ENCODE measurements around the gene HEPHL1.
"Not testable (repeated sequence)": the region's sequence is repeated elsewhere in the genome, so short reads cannot be mapped to it uniquely, and the experiment has no call there.

The HEPHL1 gene

GRCh38 chr11:94117197-94117574, 96.0 kb downstream of the HEPHL1 start:
- Histone ChIP-seq H3F3A (ENCODE audit: insufficient read depth) (no peaks in the 10 kb centered on the region), H2AFZ (ENCODE audit: low read depth, low read length, severe bottlenecking) (no peak overlapping the region), H3K27me3 (ENCODE audit: low read length) (no peaks in the 10 kb centered on the region), H3K4me2 (ENCODE audit: low read depth, low read length, poor library complexity, severe bottlenecking) (no peak overlapping the region), H3K36me3 (ENCODE audit: low read length) (no peaks in the 10 kb centered on the region), H3K9me3 (ENCODE audit: insufficient read depth, low read length) (no peaks in the 10 kb centered on the region), H3K79me2 (ENCODE audit: insufficient read depth, low read length) (no peaks in the 10 kb centered on the region), H3K9ac (ENCODE audit: low read length) (no peak overlapping the region), H3K27ac (ENCODE audit: low read depth, low read length) (no peak overlapping the region), H3K9me2 (replicated peaks; ENCODE audit: insufficient read depth, low read length) (no peaks in the 10 kb centered on the region), H3K4me3 (ENCODE audit: insufficient read depth, low read length, poor library complexity, severe bottlenecking) (no peak overlapping the region), H4K20me1 (ENCODE audit: low read depth, low read length) (no peaks in the 10 kb centered on the region)
- TF ChIP-seq CTCF (IDR thresholded peaks at IDR 0.05; ENCODE audit: insufficient read depth, low read length, poor library complexity, severe bottlenecking) = no peak
- TF ChIP-seq EZH2phosphoT487 (conservative IDR thresholded peaks at IDR 0.05; ENCODE audit: low read length) = no peak

- H3K9me3 ChIP-seq (ENCODE audit: insufficient read depth, low read length) = no peaks in the 10 kb centered on the region
- H3K27me3 ChIP-seq (ENCODE audit: low read length) = no peaks in the 10 kb centered on the region
- TF ChIP-seq EZH2phosphoT487 (conservative IDR thresholded peaks at IDR 0.05; ENCODE audit: low read length) (no peak), CTCF (IDR thresholded peaks at IDR 0.05; ENCODE audit: insufficient read depth, low read length, poor library complexity, severe bottlenecking) (no peak)
- H3K9ac ChIP-seq (ENCODE audit: low read length) = no peak overlapping the region
- H3K9me2 ChIP-seq (replicated peaks; ENCODE audit: insufficient read depth, low read length) = no peaks in the 10 kb centered on the region
- H4K20me1 ChIP-seq (ENCODE audit: low read depth, low read length) = no peaks in the 10 kb centered on the region
- H3K4me2 ChIP-seq (ENCODE audit: low read depth, low read length, poor library complexity, severe bottlenecking) = no peak overlapping the region
- no peak overlapping the region for H2AFZ ChIP-seq (ENCODE audit: low read depth, low read length, severe bottlenecking)
- no peak overlapping the region for H3K4me3 ChIP-seq (ENCODE audit: insufficient read depth, low read length, poor library complexity, severe bottlenecking)
- H3K79me2 ChIP-seq (ENCODE audit: insufficient read depth, low read length) = no peaks in the 10 kb centered on the region
- H3F3A ChIP-seq (ENCODE audit: insufficient read depth) = no peaks in the 10 kb centered on the region
- H3K27ac ChIP-seq (ENCODE audit: low read depth, low read length) = no peak overlapping the region
- no peaks in the 10 kb centered on the region for H3K36me3 ChIP-seq (ENCODE audit: low read length)
Measured at GRCh38 chr11:94117871-94118270, 96.7 kb downstream of the HEPHL1 start.

- H3K27ac ChIP-seq (ENCODE audit: low read depth, low read length); H2AFZ ChIP-seq (ENCODE audit: low read depth, low read length, severe bottlenecking); H3K36me3 ChIP-seq (ENCODE audit: low read length): not testable (repeated sequence)
Measured at GRCh38 chr11:94119676-94120075, 98.5 kb downstream of the HEPHL1 start.

GRCh38 chr11:94120516-94120915, 99.4 kb downstream of the HEPHL1 start:
- H3K27me3 ChIP-seq (ENCODE audit: low read length); H3F3A ChIP-seq (ENCODE audit: insufficient read depth); H4K20me1 ChIP-seq (ENCODE audit: low read depth, low read length); H3K4me3 ChIP-seq (ENCODE audit: insufficient read depth, low read length, poor library complexity, severe bottlenecking); H2AFZ ChIP-seq (ENCODE audit: low read depth, low read length, severe bottlenecking); H3K4me2 ChIP-seq (ENCODE audit: low read depth, low read length, poor library complexity, severe bottlenecking); H3K9me2 ChIP-seq (replicated peaks; ENCODE audit: insufficient read depth, low read length); H3K9ac ChIP-seq (ENCODE audit: low read length); H3K9me3 ChIP-seq (ENCODE audit: insufficient read depth, low read length); H3K27ac ChIP-seq (ENCODE audit: low read depth, low read length); H3K36me3 ChIP-seq (ENCODE audit: low read length); H3K79me2 ChIP-seq (ENCODE audit: insufficient read depth, low read length): not testable (repeated sequence)

More at GRCh38 chr11:94119676-94120075, 98.5 kb downstream of the HEPHL1 start:
- not testable (repeated sequence) for H4K20me1 ChIP-seq (ENCODE audit: low read depth, low read length); H3K9me3 ChIP-seq (ENCODE audit: insufficient read depth, low read length); H3K4me2 ChIP-seq (ENCODE audit: low read depth, low read length, poor library complexity, severe bottlenecking); H3K4me3 ChIP-seq (ENCODE audit: insufficient read depth, low read length, poor library complexity, severe bottlenecking); H3K9me2 ChIP-seq (replicated peaks; ENCODE audit: insufficient read depth, low read length); H3K27me3 ChIP-seq (ENCODE audit: low read length); H3K79me2 ChIP-seq (ENCODE audit: insufficient read depth, low read length); H3K9ac ChIP-seq (ENCODE audit: low read length); H3F3A ChIP-seq (ENCODE audit: insufficient read depth)

All from SU-DHL-6 (cell line).